A549 (cell line): ENCODE measurements around the gene CACNA1C.

Source experiments
- SREBF2 ChIP-seq: fragments of 450-650 bp; IDR thresholded peaks from 2 replicates; pipeline ENCODE4 v1.6.1; 2014; ENCODE audit warnings: mild to moderate bottlenecking, moderate library complexity
- TF ChIP-seq, protein P1 (sequence below): IDR thresholded peaks from 2 replicates; pipeline ENCODE4 v1.6.1; 2012

DNA sequence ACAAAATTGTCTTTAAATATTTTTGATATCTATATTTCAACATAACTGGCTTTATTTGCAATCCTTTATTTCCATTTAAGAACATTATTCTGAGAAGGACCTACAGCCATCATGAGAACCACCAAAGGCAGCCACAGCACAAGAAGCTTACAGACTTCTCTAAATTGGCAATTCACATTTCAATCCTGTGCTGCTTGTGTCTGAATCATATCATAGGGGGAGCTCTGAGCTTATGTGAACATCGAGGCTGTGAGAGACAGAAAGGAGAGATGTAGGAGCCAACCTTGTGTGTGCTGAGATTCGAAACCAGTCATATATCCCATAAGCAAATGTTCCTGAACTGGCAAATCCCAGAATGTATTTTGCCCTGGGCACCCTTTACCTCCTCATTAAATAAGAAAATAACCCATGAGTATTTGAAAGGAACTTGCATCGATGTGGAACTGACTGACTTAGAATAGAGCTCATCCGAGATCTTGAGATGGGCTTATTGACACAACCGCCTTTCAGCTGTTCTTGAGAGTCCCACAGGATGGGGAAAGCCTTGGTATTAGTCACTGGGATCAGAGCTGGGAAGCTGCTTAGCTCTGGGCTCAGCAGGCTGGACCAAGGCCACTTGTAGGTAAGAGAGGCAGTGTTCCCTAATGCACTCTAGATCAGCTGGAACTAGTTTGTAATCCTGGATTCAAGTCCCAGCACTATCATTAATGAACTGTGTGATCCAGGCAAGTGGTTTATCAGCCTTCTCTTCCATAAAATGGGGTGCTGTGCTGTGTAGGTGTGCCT is 329.8 kb downstream of the CACNA1C start:
- TF ChIP-seq, protein P1, sequence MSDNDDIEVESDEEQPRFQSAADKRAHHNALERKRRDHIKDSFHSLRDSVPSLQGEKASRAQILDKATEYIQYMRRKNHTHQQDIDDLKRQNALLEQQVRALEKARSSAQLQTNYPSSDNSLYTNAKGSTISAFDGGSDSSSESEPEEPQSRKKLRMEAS: no peak
- TF ChIP-seq SREBF2: no peak
